DND-41 (cell line): ENCODE results near the gene ZIC5.

ENCODE experiments used
- ATAC-seq: fragments of 200-7000 bp; cut with Tn5 transposase; 3 replicates; pipeline ENCODE4 v1.9.1; 2021; ENCODE audit warnings: low read depth; ENCODE audit not compliant: insufficient read depth
- DNase-seq: peaks from one replicate; pipeline ENCODE4 v3.0.0-alpha.2; 2020
- H2AFZ ChIP-seq: 2 replicates; pipeline ENCODE4 v1.6.0; 2012; ENCODE audit warnings: low read depth, low read length
- H3K27ac ChIP-seq: 2 replicates; pipeline ENCODE4 v1.5.1; 2012; ENCODE audit warnings: low read length, inconsistent platforms
- H3K27me3 ChIP-seq: fragments of 200-600 bp; sonication (generic); 2 replicates; pipeline ENCODE4 v1.6.0; 2012; ENCODE audit warnings: low read length, mild to moderate bottlenecking, inconsistent platforms; ENCODE audit not compliant: insufficient read depth, poor library complexity
- H3K36me3 ChIP-seq: 2 replicates; pipeline ENCODE4 v1.5.1; 2012; ENCODE audit warnings: low read length, inconsistent platforms; ENCODE audit not compliant: insufficient read depth
- H3K4me1 ChIP-seq: 2 replicates; pipeline ENCODE4 v1.5.1; 2012; ENCODE audit warnings: mild to moderate bottlenecking, low read length; ENCODE audit not compliant: insufficient read depth
- H3K4me2 ChIP-seq: 2 replicates; pipeline ENCODE4 v1.6.0; 2012; ENCODE audit warnings: mild to moderate bottlenecking, moderate library complexity, low read length, inconsistent platforms; ENCODE audit not compliant: insufficient read depth
- H3K4me3 ChIP-seq, 2 experiments: fragments of 200-600 bp in 1 of 2; shearing (Covaris generic) in 1 of 2; 2 replicates each; pipeline ENCODE4 v1.5.1; 2012 to 2016; ENCODE audit warnings: inconsistent platforms in 2 of 2, low read length in 2 of 2, mild to moderate bottlenecking in 2 of 2, low read depth in 1 of 2, moderate library complexity in 1 of 2
- H3K79me2 ChIP-seq: 2 replicates; pipeline ENCODE4 v1.6.0; 2012; ENCODE audit warnings: low read length, inconsistent platforms; ENCODE audit not compliant: insufficient read depth
- H3K9ac ChIP-seq: 2 replicates; pipeline ENCODE4 v1.6.0; 2012; ENCODE audit warnings: low read depth, mild to moderate bottlenecking, inconsistent platforms, low read length, moderate library complexity
- H3K9me3 ChIP-seq: 2 replicates; pipeline ENCODE4 v1.5.1; 2012; ENCODE audit warnings: low read length, moderate library complexity, mild to moderate bottlenecking, inconsistent platforms; ENCODE audit not compliant: insufficient read depth, severe bottlenecking
- H4K20me1 ChIP-seq: 2 replicates; pipeline ENCODE4 v1.6.0; 2012; ENCODE audit warnings: low read length; ENCODE audit not compliant: insufficient read depth
- CTCF ChIP-seq: IDR thresholded peaks from 2 replicates; pipeline ENCODE4 v1.5.1; 2012; ENCODE audit warnings: borderline replicate concordance, low read length, moderate library complexity, mild to moderate bottlenecking; ENCODE audit not compliant: poor library complexity, severe bottlenecking; ENCODE audit errors: extremely low read depth
- EZH2 ChIP-seq: IDR thresholded peaks from 3 replicates; pipeline ENCODE4 v1.6.1; 2012; ENCODE audit warnings: borderline replicate concordance, low read depth, mild to moderate bottlenecking, moderate library complexity, low read length, inconsistent platforms; ENCODE audit not compliant: severe bottlenecking

ZIC5 gene

DNA sequence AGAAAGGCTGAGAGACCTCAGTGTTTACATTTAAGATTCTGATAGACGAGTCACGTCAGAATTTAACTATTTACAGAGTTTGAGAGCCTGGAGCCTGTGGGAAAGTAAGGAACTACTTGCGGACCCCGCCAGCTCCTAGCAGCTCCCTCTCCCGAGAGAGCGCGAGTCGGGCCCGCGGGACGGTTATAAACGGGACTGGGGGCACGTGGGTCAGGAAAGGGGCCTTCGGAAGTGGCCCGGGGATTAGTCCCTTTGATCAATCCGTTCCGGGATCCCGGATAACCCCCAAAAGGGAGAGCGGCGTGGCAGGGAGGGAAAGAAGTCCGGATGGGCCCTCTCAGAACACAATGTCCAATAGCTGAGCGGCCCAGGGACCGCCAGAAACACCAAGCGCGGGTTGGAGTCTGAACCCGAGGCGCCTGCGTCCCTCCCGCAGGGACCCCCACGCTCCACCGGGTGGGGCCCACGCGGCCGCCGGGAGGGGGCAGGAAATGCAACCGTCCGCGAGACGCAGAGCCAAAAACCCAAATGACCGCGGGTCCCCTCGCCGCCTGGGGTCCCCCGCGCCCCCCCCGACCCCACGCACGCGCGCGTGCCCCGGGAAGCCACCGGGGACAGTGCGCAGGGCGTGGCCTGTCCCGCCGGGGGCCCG lies 3.6 kb downstream of the ZIC5 start:
- Histone ChIP-seq H3K9me3 (no peaks in the 10 kb centered on the region), H3K4me3 (no peak overlapping the region), H3K4me2 (no peak overlapping the region), H3K4me1 (peaks cover 12% of the 10 kb centered on the region), H2AFZ (no peak overlapping the region), H3K36me3 (peaks cover 4% of the 10 kb centered on the region; the same call in 1 of the 2 replicates), H3K27ac (no peak overlapping the region), H3K79me2 (no peaks in the 10 kb centered on the region), H3K27me3 (no peaks in the 10 kb centered on the region), H4K20me1 (no peaks in the 10 kb centered on the region), H3K9ac (no peak overlapping the region)
- no peak for ATAC-seq
- no peak for TF ChIP-seq CTCF
- no peak for TF ChIP-seq EZH2
- DNase-seq, result no peak

DNA sequence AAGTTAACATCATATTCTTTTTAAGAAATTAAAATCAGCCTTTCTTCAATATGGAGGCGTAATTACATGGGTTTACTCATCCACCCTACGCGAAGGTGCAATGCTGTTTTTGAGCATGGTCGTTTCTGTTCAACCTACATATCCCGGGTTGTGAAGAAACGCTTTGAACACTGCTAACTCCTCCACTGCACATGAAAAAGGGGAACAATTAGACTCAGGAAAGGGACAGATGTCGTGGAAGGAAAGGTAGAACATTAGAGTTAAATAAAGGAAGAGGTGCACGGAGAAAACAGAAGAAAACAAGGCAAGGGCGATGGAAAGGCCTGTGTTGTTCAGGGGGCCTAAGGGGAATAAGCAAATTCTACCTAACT lies 4.1 kb downstream of the ZIC5 start:
- H2AFZ ChIP-seq, result no peak overlapping the region
- peaks cover 4% of the 10 kb centered on the region; the same call in 1 of the 2 replicates for H3K36me3 ChIP-seq
- H3K4me2 ChIP-seq, result no peak overlapping the region
- DNase-seq (no peak), ATAC-seq (no peak)
- H3K9me3 ChIP-seq, result no peaks in the 10 kb centered on the region
- no peak overlapping the region for H3K9ac ChIP-seq
- no peaks in the 10 kb centered on the region for H4K20me1 ChIP-seq
- no peaks in the 10 kb centered on the region for H3K27me3 ChIP-seq
- no peak for TF ChIP-seq CTCF
- TF ChIP-seq EZH2, result no peak
- H3K4me3 ChIP-seq, result no peak overlapping the region
- H3K79me2 ChIP-seq, result no peaks in the 10 kb centered on the region
- no peak overlapping the region for H3K27ac ChIP-seq
- H3K4me1 ChIP-seq, result peaks cover 12% of the 10 kb centered on the region

DNA sequence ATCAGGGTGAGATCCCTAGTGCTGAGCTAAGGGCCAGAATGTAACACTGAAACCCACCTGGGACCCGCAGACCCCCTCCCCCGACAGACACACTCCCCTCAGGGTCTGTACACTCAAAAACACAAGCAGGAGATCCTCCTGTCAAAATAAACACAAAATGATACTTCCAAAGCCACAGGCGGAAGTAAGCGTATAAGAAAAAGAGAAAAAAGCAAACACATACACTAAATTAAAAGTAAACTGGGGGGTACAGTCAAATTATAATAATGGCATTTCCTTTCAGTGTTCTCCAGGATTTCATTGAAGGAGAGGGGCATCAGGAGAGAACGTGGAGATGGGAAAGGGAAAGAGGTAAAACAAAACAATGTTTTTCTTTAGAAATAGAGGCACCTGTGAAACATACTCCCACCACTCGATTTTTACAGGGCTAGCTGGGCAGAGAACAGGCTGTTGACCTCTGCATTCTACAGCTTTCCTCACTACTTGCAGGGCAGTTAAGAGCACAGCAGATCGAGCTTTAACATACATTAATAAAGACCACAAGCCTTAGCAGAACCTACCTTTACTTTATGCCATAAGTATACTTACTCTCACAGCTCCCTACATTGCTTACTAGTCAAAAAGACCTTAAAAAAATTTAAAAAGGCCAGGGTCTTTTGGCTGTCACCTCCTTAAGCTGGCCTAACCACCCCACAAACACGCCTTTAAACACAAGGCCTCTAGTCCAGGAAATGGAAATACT lies 5.3 kb downstream of the ZIC5 start:
- H3K27ac ChIP-seq, result no peak overlapping the region
- DNase-seq, result no peak
- TF ChIP-seq CTCF, result no peak
- TF ChIP-seq EZH2, result no peak
- no peaks in the 10 kb centered on the region for H3K27me3 ChIP-seq
- peaks cover 12% of the 10 kb centered on the region for H3K4me1 ChIP-seq
- no peaks in the 10 kb centered on the region for H4K20me1 ChIP-seq
- H3K9ac ChIP-seq, result no peak overlapping the region
- no peak overlapping the region for H3K4me2 ChIP-seq
- no peak overlapping the region for H2AFZ ChIP-seq
- peaks cover 4% of the 10 kb centered on the region; the same call in 1 of the 2 replicates for H3K36me3 ChIP-seq
- H3K4me3 ChIP-seq, result no peak overlapping the region
- H3K79me2 ChIP-seq, result no peaks in the 10 kb centered on the region
- H3K9me3 ChIP-seq, result no peaks in the 10 kb centered on the region
- no peak for ATAC-seq
